ENCODE results near the gene HDAC4.

DNA sequence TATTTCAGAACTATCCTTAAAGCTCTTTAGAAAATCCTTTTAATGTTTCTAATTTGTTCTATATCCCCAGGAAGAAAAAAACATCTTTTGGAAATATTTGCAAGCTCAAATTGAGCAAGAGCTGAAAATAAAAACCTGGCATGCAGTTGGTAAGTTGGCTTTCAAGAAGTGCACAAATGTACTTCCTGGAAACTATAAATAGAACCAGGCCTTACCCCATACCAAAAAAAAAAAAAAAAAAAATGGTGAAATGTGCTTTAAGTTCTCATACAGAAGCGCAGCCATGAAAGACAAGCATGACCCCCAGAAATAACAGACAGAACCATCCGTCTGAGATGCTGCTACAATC lies 178.5 kb downstream of the HDAC4 start:
- TF ChIP-seq POLR2A (IDR thresholded peaks at IDR 0.05) = no peak
- TF ChIP-seq, protein P1, sequence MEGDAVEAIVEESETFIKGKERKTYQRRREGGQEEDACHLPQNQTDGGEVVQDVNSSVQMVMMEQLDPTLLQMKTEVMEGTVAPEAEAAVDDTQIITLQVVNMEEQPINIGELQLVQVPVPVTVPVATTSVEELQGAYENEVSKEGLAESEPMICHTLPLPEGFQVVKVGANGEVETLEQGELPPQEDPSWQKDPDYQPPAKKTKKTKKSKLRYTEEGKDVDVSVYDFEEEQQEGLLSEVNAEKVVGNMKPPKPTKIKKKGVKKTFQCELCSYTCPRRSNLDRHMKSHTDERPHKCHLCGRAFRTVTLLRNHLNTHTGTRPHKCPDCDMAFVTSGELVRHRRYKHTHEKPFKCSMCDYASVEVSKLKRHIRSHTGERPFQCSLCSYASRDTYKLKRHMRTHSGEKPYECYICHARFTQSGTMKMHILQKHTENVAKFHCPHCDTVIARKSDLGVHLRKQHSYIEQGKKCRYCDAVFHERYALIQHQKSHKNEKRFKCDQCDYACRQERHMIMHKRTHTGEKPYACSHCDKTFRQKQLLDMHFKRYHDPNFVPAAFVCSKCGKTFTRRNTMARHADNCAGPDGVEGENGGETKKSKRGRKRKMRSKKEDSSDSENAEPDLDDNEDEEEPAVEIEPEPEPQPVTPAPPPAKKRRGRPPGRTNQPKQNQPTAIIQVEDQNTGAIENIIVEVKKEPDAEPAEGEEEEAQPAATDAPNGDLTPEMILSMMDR (IDR thresholded peaks at IDR 0.05) = no peak
